ENCODE data around the gene CARD9.
"Not testable (repeated sequence)": the region's sequence is repeated elsewhere in the genome, so short reads cannot be mapped to it uniquely, and the experiment has no call there.

The CARD9 gene

GRCh38 chr9:136363106-136363948 lies 10.1 kb downstream of the CARD9 start, which contains the start of gene DNLZ:
TSS of gene DNLZ (minus strand) at chr9:136363744. CDS start at chr9:136363714, 30 bp downstream.
- peak; percentile 85 to 91 for DNase-seq

GRCh38 chr9:136362450-136362784 lies 11.1 kb downstream of the CARD9 start:
- no peak for DNase-seq

GRCh38 chr9:136361754-136362449 lies 11.6 kb downstream of the CARD9 start:
- DNase-seq: no peak

DNA sequence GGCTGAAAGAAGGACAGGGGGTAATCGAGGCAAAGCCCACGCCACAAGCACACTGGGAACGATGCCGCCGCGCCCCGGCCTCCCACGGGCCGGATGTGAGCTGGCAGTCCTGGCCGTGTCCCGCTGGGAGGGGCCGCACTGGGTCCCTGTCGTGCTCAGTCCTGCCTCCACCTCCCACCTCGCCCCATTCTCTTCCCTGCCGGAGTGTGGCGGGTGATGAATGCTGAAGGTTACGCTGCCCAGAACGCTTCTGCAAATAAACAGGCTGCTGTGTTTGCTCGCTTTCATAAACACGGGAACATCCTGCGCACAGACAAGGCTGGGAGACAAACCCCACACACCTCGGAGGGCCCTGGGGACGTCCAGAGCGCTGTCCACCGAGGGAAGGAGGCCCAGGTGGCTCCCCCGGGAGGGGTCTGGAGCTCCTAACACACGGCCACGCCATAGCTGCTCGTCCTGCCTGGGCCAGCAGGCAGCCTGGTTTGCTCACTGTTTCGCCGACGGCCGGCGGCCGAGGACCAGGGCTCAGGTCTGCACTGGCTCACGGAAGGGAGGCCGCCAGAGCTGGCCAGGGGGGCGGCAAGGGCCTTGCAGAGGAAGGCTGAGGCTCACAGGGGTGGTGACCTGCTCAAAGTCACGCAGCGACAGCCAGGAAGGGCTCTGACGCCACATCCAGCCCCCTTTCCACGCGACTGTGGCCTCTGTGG lies 12.3 kb downstream of the CARD9 start:
- DNase-seq: no peak

- peak in 1 of 2 experiments; percentile 23 for DNase-seq
Measured at GRCh38 chr9:136359774-136360718, 13.4 kb downstream of the CARD9 start.

GRCh38 chr9:136358888-136359287 lies 14.6 kb downstream of the CARD9 start:
- no peak for DNase-seq

- DNase-seq: no peak
Measured at GRCh38 chr9:136358016-136358415, 15.5 kb downstream of the CARD9 start.

GRCh38 chr9:136357202-136357725 lies 16.2 kb downstream of the CARD9 start:
- no peak for DNase-seq

DNA sequence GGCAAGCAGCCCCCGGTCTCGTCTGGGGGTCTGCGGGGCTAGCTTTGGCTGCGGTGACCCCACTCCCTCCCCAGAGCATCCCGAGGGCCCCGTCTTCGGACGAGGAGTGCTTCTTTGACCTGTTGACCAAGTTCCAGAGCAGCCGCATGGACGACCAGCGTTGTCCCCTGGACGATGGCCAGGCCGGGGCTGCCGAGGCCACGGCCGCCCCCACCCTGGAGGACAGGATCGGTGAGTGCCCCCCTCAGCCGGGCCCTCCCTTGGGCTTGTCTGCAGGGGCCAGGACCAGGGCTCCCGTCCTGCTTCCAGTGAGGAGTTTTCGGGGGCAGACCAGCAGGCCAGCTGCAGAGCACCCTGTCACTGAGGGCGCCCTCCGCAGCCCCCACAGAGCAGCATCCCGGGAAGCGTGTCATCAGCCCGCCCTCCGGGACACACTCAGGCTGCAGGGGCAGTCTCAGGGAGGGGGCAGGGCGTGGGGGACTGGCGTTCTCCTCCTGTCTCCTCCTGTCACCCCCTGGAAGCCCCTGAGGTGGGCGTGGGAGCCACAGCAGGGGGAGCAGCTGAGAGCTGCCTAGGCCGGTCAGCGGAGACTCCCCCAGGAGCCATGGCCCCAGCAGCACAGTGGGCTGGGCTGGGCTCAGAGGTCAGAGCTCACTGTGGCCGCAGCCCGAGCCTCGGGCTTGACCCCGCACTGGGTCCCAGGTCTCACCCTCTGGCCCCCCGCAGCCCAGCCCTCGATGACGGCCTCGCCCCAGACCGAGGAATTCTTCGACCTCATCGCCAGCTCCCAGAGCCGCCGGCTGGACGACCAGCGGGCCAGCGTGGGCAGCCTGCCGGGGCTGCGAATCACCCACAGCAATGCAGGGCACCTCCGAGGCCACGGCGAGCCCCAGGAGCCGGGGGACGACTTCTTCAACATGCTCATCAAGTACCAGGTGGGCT lies 17.6 kb downstream of the CARD9 start:
- no peak for DNase-seq

DNA sequence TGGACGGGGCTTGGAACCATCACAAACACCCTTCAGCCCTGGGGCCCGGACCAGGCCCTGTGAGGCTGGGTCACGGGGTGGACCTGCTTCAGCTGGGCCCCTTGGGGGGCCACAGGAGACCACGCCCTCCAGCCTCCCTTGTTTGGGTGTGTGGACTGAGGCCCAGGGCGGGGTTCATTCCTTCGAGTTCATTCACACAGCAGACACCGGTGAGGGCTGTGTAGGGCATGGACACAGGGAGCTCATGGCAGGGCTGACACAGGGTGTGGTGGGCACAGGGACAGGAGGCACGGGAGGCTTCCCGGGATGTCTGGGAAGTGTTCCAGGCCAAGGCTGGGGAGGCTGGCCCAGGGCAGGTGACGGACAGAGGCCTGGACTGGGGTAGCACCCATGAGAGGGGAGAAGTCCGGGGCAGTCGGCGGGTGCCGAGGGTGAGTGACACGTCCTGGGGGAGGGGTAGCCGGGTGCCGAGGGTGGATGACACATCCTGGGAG lies 18.8 kb downstream of the CARD9 start:
- DNase-seq: no peak

DNA sequence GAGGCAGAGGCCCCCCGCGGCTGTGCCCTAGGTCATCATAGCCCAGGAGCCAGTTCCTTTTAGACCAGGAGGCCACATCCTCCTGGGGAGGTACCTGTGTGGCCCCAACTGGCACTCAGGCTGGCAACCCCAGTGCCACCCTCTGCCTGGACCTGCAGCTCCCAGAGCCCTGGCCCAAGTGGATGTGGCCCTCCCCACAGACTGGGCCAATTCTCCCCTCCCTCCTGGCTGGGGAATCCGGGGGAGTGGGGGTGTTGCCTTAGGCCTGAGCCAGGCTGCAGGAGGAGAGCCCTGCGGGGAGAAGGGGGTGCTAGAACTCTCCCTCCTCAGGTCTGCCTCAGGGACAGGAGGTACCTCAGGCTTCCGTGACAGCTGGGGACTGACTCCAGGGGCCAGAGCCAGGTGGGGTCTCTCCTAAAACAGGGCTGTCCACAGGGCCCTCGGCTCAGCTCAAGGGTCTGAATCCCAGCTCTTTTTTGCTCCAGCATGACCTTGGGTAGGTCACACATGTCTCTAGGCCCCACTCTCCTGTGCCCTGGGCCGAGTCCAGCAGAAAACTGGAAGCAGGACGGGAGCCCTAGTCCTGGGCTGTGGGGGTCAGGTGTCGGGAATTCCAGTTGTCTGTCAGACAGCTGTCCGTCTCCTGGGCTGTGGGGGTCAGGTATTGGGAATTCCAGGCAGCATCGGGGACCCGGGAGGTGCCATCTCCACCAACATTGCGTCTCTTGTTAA lies 19.5 kb downstream of the CARD9 start:
- no peak for DNase-seq

DNA sequence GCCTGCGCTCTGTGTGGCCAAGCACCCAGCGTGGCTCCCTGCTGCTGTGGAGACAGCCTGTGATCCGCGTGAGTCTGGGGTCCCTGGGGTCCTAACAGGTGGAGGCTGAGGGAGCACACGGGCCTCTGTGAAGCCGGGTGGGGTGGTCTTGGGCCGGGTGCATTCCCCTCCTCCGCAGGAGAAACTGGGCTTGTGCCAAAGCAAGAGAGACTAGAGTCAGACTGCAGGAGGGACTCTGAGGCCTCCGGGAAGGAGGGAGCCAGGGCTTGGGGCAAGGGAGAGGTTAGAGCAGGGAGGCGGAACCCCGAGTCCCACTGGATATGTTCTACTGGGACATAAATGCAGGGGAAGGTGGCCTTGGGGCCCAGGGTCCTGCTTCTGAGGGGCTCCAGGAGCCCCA lies 20.4 kb downstream of the CARD9 start:
- DNase-seq: no peak

- DNase-seq: no peak
Measured at GRCh38 chr9:136352682-136353081, 20.8 kb downstream of the CARD9 start.

- not testable (repeated sequence) for DNase-seq
Measured at GRCh38 chr9:136351868-136352267, 21.6 kb downstream of the CARD9 start.

- no peak for DNase-seq
Measured at GRCh38 chr9:136351252-136351800, 22.1 kb downstream of the CARD9 start.

DNA sequence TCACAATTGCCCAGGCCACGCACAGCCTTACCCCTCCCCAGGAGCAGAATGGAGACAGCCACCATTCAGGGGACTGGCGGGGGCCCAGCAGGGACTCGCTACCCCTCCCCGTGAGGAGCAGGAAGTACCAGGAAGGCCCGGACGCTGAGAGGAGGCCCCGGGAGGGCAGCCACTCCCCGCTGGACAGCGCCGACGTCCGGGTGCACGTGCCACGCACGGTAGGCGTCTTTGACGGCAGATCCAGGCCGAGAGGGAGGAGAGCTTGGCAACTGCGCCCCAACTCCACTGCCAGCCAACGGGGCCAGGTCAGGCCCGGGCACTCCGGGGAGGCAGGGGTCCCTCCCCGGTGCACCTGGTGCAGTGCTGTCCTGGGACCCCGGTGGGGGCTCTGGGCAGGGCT lies 23.9 kb downstream of the CARD9 start:
- no peak for DNase-seq

DNA sequence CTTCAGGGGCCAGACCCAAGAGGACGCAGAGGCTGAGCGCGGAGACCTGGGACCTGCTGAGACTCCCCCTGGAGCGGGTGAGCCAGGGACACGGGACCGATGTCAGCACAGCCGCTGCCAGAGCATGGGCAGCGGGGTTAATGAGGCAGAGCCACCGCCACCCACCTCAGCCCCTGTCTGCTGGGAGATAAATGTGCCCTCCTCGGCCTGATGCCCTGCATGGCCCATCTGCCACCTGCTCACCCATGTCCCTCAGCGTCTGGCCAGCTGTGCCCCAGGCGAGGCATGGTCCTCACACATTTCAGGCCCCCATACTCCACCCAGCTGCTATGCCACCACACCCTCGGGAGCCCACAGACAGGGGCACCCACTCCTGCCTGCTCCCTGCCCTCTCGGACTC lies 24.8 kb downstream of the CARD9 start:
- DNase-seq: peak in 1 of 2 experiments; percentile 62

DNA sequence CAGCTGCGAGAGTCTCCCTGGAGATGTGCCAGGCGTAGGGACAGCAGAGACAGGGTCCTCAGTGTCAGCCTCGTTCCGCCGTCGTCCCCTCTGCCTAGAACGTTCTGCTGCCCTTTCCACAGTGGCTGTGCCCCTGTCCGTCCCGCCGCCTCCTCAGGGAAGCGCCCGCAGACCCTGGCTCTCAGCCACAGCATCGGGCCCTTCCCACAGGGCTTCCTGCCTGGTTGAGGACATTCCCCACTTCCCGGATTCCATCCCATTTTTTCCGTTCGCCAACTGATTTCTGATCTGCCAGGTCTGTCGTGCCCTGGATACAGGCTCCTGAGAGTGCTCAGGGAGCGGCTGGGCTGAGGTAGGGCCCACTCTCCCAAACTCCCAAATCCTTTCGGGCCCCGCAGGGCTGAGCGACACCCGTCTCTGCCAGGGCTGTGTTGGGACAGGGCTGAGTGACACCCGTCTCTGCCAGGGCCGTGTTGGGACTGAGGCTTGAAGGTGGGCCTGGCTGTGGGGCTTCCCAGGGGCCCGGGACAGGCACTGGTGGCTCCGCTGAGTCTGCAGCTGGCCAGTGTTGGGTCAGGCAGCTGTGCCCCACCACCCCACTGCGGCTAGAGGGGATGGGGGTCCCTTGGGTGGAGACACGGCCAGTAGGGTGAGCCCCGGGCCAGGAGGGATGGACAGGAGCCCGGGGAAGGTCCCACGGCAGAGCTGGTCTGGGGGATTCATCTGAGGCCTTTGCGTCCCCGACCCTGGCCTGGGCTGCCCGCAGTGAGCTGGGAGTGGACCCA lies 25.8 kb downstream of the CARD9 start:
- DNase-seq: no peak

GRCh38 chr9:136346927-136347465 lies 26.5 kb downstream of the CARD9 start:
- no peak for DNase-seq

Data from NCI-H524 (cell line).